HUDEP-2 (cell line): ENCODE measurements around the gene RALGAPA1.
"Not testable (repeated sequence)": the region's sequence is repeated elsewhere in the genome, so short reads cannot be mapped to it uniquely, and the experiment has no call there.

Source experiments
- DNase-seq, 76 experiments: peaks; one replicate each; lab custom pipeline; 2025; ENCODE audit not compliant: unreplicated experiment in 76 of 76; lab: John Stamatoyannopoulos, UW

RALGAPA1 gene

GRCh38 chr14:35822501-35822900 is 13.4 kb upstream of the RALGAPA1 start:
- no peak for DNase-seq

- peak in 21 of 76 experiments; percentile 1 to 42 (median 18) for DNase-seq
These were observed 12.7 kb upstream of the RALGAPA1 start for GRCh38 chr14:35821564-35822411.

- DNase-seq: no peak
These were observed 10.8 kb upstream of the RALGAPA1 start for GRCh38 chr14:35819591-35820540.

GRCh38 chr14:35818346-35819115 is 9.4 kb upstream of the RALGAPA1 start:
- DNase-seq: peak in 17 of 76 experiments; percentile 1 to 41 (median 14)

GRCh38 chr14:35814371-35815005 is 5.4 kb upstream of the RALGAPA1 start:
- DNase-seq: peak in 65 of 76 experiments; percentile 2 to 79 (median 41)

GRCh38 chr14:35810963-35811362 is 1.9 kb upstream of the RALGAPA1 start:
- no peak for DNase-seq

GRCh38 chr14:35809597-35809996 is 502 bp upstream of the RALGAPA1 start:
- DNase-seq: no peak

- DNase-seq: peak in 8 of 76 experiments; percentile 1 to 19 (median 4)
These were observed 938 bp downstream of the RALGAPA1 start for GRCh38 chr14:35808076-35808637.

GRCh38 chr14:35807131-35807961 is 1.7 kb downstream of the RALGAPA1 start:
- DNase-seq: no peak

GRCh38 chr14:35806006-35806907 is 2.8 kb downstream of the RALGAPA1 start:
- no peak for DNase-seq

- no peak for DNase-seq
These were observed 11.3 kb downstream of the RALGAPA1 start for GRCh38 chr14:35797796-35798195.

GRCh38 chr14:35789651-35790050 is 19.4 kb downstream of the RALGAPA1 start:
- no peak for DNase-seq

- DNase-seq: no peak
These were observed 22.2 kb downstream of the RALGAPA1 start for GRCh38 chr14:35786856-35787255.

- no peak for DNase-seq
These were observed 25.4 kb downstream of the RALGAPA1 start for GRCh38 chr14:35783699-35784098.

- no peak for DNase-seq
These were observed 29.7 kb downstream of the RALGAPA1 start for GRCh38 chr14:35779368-35779767.

- not testable (repeated sequence) for DNase-seq
These were observed 31.5 kb downstream of the RALGAPA1 start for GRCh38 chr14:35777550-35777949.

- no peak for DNase-seq
These were observed 32.3 kb downstream of the RALGAPA1 start for GRCh38 chr14:35776823-35777222.

- not testable (repeated sequence) for DNase-seq
These were observed 33.0 kb downstream of the RALGAPA1 start for GRCh38 chr14:35776085-35776484.
